Measurements from ENCODE around the gene RSPO4. TPM values are rescaled to one million over a fixed set of nuclear protein-coding genes. Genes with fewer than 3 reads are reported as not detected.

Gene RSPO4
- total RNA-seq, 1 experiment from 2014 or later = 6.7 TPM

DNA sequence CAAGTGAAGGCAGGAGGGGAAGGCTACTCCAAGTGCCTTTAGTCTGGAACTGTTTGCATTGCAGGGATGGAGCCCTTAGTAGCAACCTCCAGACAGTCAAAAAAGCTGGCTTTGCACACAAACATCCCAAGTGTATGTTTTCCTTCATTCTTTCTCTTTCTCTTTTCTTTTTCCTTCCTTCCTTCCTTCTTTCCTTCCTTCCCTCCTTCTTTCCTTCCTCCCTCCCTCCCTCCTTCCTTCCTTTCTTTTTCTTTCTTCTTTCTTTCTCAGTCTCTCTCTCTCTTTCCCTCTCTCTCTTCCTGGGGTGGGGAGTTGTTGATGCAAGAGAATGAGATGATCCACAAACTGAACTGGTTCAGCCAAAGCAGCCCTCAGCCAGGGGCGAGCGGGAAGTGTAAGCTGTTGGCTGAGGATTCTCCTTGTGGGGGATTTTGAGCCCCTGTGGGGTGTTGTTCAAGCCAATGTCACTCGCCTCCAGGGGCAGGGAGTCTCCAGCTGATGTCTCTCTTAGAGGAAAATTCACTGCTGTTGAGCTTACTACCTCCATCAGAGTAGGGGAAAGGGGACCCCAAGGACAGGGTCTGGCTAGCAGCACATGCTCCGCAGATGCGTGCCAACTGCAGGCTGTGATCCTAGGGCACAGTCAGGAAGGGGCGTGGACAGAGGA is 11.7 kb downstream of the RSPO4 start:
- Mint-ChIP-seq H3K4me3 (no peak overlapping the region; a peak in 1 of 5 replicates), H3K27me3 (ENCODE audit: low read depth) (peaks cover 3% of the 10 kb centered on the region; the same call in 1 of the 2 replicates)
- no peaks in the 10 kb centered on the region for H4K20me1 ChIP-seq (ENCODE audit: control insufficient read depth, insufficient read depth, insufficient read length)

More for the DNA sequence above, 11.7 kb downstream of the RSPO4 start:
- Histone ChIP-seq H2BK120ac (ENCODE audit: low read depth, low read length, poor library complexity, severe bottlenecking) (no peak overlapping the region), H3T11ph (ENCODE audit: low read length) (no peak overlapping the region), H3K56ac (ENCODE audit: insufficient read length, low read depth, low read length) (no peak overlapping the region), H3K27ac (ENCODE audit: insufficient read length, low read depth, low read length) (no peak overlapping the region), H3K79me2 (ENCODE audit: insufficient read depth, low read length) (no peaks in the 10 kb centered on the region), H3K14ac (ENCODE audit: insufficient read depth, low read length) (no peak overlapping the region; the same call in 1 of the 2 replicates), H2BK12ac (ENCODE audit: insufficient read length, low read depth, low read length) (no peak overlapping the region), H3K4me1 (ENCODE audit: insufficient read depth, low read length) (no peaks in the 10 kb centered on the region), H4K5ac (ENCODE audit: insufficient read length, low read depth, low read length) (no peak overlapping the region), H2AFZ (ENCODE audit: low read length) (no peak overlapping the region), H2BK15ac (ENCODE audit: low read depth, low read length) (no peak overlapping the region), H3K9ac (ENCODE audit: extremely low read depth, insufficient read length, low read length) (no peak overlapping the region), H2BK20ac (ENCODE audit: low read depth, low read length, poor library complexity, severe bottlenecking) (no peak overlapping the region), H3K79me1 (ENCODE audit: insufficient read depth, low read depth, low read length, poor library complexity, severe bottlenecking) (no peaks in the 10 kb centered on the region), H3K9me3 (ENCODE audit: control insufficient read depth, low read depth, low read length) (no peaks in the 10 kb centered on the region), H3K4ac (ENCODE audit: low read depth, low read length) (no peak overlapping the region), H3K23me2 (ENCODE audit: insufficient read length, low read depth, low read length, poor library complexity, severe bottlenecking) (no peaks in the 10 kb centered on the region), H2BK5ac (ENCODE audit: insufficient read length, low read length) (no peak overlapping the region), H2AK5ac (ENCODE audit: insufficient read length, low read length) (no peak overlapping the region), H3K4me2 (ENCODE audit: insufficient read depth, insufficient read length, low read length) (no peak overlapping the region), H3K18ac (ENCODE audit: insufficient read length, low read depth, low read length) (no peak overlapping the region), H3K27me3 (ENCODE audit: insufficient read depth, low read length) (no peaks in the 10 kb centered on the region), H3K23ac (ENCODE audit: insufficient read length, low read depth, low read length) (no peak overlapping the region), H4K91ac (ENCODE audit: insufficient read length, low read depth, low read length) (no peak overlapping the region), H4K8ac (replicated peaks; ENCODE audit: insufficient read length, low read depth, low read length) (no peak overlapping the region)
- Mint-ChIP-seq H3K27ac (no peak overlapping the region), H3K36me3 (ENCODE audit: insufficient read depth in 1 of 3, low read depth in 3 of 3) (no peaks in the 10 kb centered on the region; a peak in 1 of 7 replicates), H3K9me3 (no peaks in the 10 kb centered on the region), H3K4me1 (peaks cover 5 to 19% of the 10 kb centered on the region in 2 experiments)
- DNase-seq = no peak
- no peak for TF ChIP-seq CTCF (conservative IDR thresholded peaks at IDR 0.05)
- no CpG with 5 or more reads among the region's 6 CpGs for WGBS (ENCODE audit: extremely low coverage, insufficient read length, low lambda C conversion rate)

All from H9 (cell line).